T-helper 2 cell treated with Interferon-gamma antibody and Interleukin-4, amounts not matched to agents 5 μg/mL and 100 μg/mL, for 36 hours (primary cell): ENCODE data around the gene DLG1.

Source experiments
- DNase-seq: peaks from one replicate; pipeline ENCODE4 v3.0.0; 2021; ENCODE audit warnings: low spot score
- H3K27ac Mint-ChIP-seq: one replicate; pipeline ENCODE4 v1.8.0; 2021; ENCODE audit warnings: mild to moderate bottlenecking, mixed read lengths
- H3K27me3 Mint-ChIP-seq: one replicate; pipeline ENCODE4 v1.8.0; 2021; ENCODE audit warnings: low read depth, mixed read lengths
- H3K36me3 Mint-ChIP-seq: one replicate; pipeline ENCODE4 v1.8.0; 2021; ENCODE audit warnings: low read depth, mixed read lengths
- H3K4me1 Mint-ChIP-seq: one replicate; pipeline ENCODE4 v1.8.0; 2021; ENCODE audit warnings: low read depth, mixed read lengths
- H3K4me3 Mint-ChIP-seq: one replicate; pipeline ENCODE4 v1.8.0; 2022; ENCODE audit warnings: mild to moderate bottlenecking, moderate library complexity, mixed read lengths
- H3K9me3 Mint-ChIP-seq: one replicate; pipeline ENCODE4 v1.8.0; 2021; ENCODE audit warnings: mixed read lengths

DLG1 gene

GRCh38 chr3:196996454-196997265 lies 301.8 kb downstream of the DLG1 start:
- no peaks in the 10 kb centered on the region for H3K9me3 Mint-ChIP-seq
- no peak for DNase-seq
- no peaks in the 10 kb centered on the region for H3K36me3 Mint-ChIP-seq
- peaks cover under 1% of the 10 kb centered on the region for H3K4me1 Mint-ChIP-seq
- H3K27ac Mint-ChIP-seq, result no peak overlapping the region
- H3K27me3 Mint-ChIP-seq, result peaks cover under 1% of the 10 kb centered on the region
- H3K4me3 Mint-ChIP-seq, result no peak overlapping the region

GRCh38 chr3:196995646-196996355 lies 302.6 kb downstream of the DLG1 start:
- H3K4me3 Mint-ChIP-seq, result no peak overlapping the region
- no peak for DNase-seq
- no peaks in the 10 kb centered on the region for H3K27me3 Mint-ChIP-seq
- no peaks in the 10 kb centered on the region for H3K4me1 Mint-ChIP-seq
- no peaks in the 10 kb centered on the region for H3K36me3 Mint-ChIP-seq
- no peak overlapping the region for H3K27ac Mint-ChIP-seq
- no peaks in the 10 kb centered on the region for H3K9me3 Mint-ChIP-seq

GRCh38 chr3:196995027-196995426 lies 303.4 kb downstream of the DLG1 start:
- Mint-ChIP-seq H3K27me3 (no peaks in the 10 kb centered on the region), H3K9me3 (no peaks in the 10 kb centered on the region), H3K27ac (no peak overlapping the region), H3K4me1 (no peaks in the 10 kb centered on the region), H3K4me3 (no peak overlapping the region), H3K36me3 (no peaks in the 10 kb centered on the region)
- no peak for DNase-seq

- no peak overlapping the region for H3K27ac Mint-ChIP-seq
- no peak overlapping the region for H3K4me3 Mint-ChIP-seq
- DNase-seq, result no peak
Measured at GRCh38 chr3:196994056-196994455, 304.4 kb downstream of the DLG1 start.

More at GRCh38 chr3:196994056-196994455, 304.4 kb downstream of the DLG1 start:
- H3K9me3 Mint-ChIP-seq, result no peaks in the 10 kb centered on the region
- H3K36me3 Mint-ChIP-seq, result no peaks in the 10 kb centered on the region
- no peaks in the 10 kb centered on the region for H3K27me3 Mint-ChIP-seq
- no peaks in the 10 kb centered on the region for H3K4me1 Mint-ChIP-seq
